Activated CD4-positive, alpha-beta T cell treated with anti-CD3 and anti-CD28 coated beads for 36 hours (primary cell): ENCODE results near the gene GPR108. TPM values are rescaled to one million over a fixed set of nuclear protein-coding genes. Genes with fewer than 3 reads are reported as not detected.
"Not testable (repeated sequence)": the region's sequence is repeated elsewhere in the genome, so short reads cannot be mapped to it uniquely, and the experiment has no call there.

Experiments used
- ATAC-seq: fragments of 200-7000 bp; cut with Tn5 transposase; one replicate; pipeline ENCODE4 v1.10.0; 2021; ENCODE audit warnings: mild to moderate bottlenecking, moderate library complexity
- CTCF ChIA-PET: fragments of 350-600 bp; sonication (Branson Sonifier 250); formaldehyde crosslinking; loops from one replicate; lab custom pipeline; 2021; ENCODE audit warnings: antibody characterized with exemption; lab: Charles Lee
- POLR2A ChIA-PET: fragments of 350-600 bp; sonication (Branson Sonifier 250); formaldehyde crosslinking; loops from one replicate; lab custom pipeline; 2021; ENCODE audit warnings: antibody characterized with exemption, inconsistent platforms; lab: Charles Lee
- DNase-seq: peaks from one replicate; pipeline ENCODE4 v3.0.0-alpha.2; 2020
- H3K27ac Mint-ChIP-seq: one replicate; pipeline ENCODE4 v1.8.0; 2021; ENCODE audit warnings: mixed read lengths
- H3K27me3 Mint-ChIP-seq: one replicate; pipeline ENCODE4 v1.8.0; 2021; ENCODE audit warnings: mixed read lengths
- H3K36me3 Mint-ChIP-seq: one replicate; pipeline ENCODE4 v1.8.0; 2021; ENCODE audit warnings: low read depth, mixed read lengths
- H3K4me1 Mint-ChIP-seq: one replicate; pipeline ENCODE4 v1.8.0; 2021; ENCODE audit warnings: mixed read lengths
- H3K4me3 Mint-ChIP-seq: one replicate; pipeline ENCODE4 v1.8.0; 2021; ENCODE audit warnings: mild to moderate bottlenecking, moderate library complexity, mixed read lengths
- H3K9me3 Mint-ChIP-seq: one replicate; pipeline ENCODE4 v1.8.0; 2021; ENCODE audit warnings: low read depth, mixed read lengths
- intact Hi-C, 2 experiments: fragments of 100-400 bp; cut with DNase I in 1 of 2; cut with micrococcal nuclease in 1 of 2; formaldehyde crosslinking; loops; one replicate each; pipeline versions ENCODE4 v1.14.2 to v1.15.1; 2022 to 2024; cut with DNase I, micrococcal nuclease
- total RNA-seq, 2 experiments: library from RNA; stranded (reverse); gene quantifications; one replicate each; pipeline ENCODE4 v1.2.3, GENCODE V29; 2021

GPR108 gene
- total RNA-seq, 2 experiments from 2014 or later, result 58.8 to 59.9 TPM

DNA sequence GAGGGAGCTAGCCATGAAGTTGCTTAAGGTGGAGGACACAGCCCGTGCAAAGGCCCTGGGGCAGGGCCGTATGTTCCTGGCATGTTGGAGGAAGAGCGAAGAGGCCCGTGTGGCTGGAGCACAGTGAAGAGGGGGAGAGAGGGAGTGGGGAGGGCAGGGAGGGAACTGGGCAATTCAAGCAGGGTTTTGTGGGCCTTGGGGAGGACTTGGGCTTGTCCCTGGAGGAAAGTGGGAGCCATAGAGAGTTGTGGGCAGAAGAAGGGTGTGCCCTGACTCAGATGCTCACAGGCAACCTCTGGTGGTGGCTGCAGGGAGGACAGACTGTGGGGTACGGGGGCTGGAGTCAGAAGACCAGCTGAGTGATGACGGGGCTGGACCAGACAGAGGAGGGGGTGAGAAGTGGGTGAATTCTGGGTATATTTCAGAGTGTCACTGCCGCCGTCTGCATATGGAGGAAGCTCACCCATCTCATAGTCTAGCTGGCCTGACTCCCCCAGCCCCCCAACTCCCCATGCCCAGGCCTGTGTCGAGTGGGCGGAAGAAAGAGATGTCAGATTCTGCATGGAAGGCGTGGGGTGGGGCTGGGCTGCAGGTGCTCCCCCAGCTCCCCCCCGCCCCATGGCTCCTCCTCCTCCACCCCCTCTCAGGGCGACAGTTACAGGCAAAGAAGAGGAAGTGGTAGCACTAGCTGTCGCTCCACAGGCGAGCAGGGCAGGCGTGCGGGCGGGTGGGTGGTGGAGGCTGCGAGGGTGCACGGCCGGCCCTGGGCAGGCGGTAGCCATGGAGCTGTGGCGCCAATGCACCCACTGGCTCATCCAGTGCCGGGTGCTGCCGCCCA, 34.9 kb upstream of the GPR108 start, which contains the start of gene VAV1:
TSS of gene VAV1 (plus strand) at position 681 of the 838 bp plus-strand sequence. CDS start at position 781, 100 bp downstream.
- ATAC-seq (peak; percentile 43), DNase-seq (peak; percentile 92)
- Mint-ChIP-seq H3K27me3 (no peaks in the 10 kb centered on the region), H3K9me3 (peaks cover 4% of the 10 kb centered on the region), H3K36me3 (peaks cover 29% of the 10 kb centered on the region), H3K27ac (peak within 1 kb of the TSS; percentile 98), H3K4me1 (peaks cover 50% of the 10 kb centered on the region), H3K4me3 (peak within 1 kb of the TSS; percentile 97)
- CTCF ChIA-PET, result interaction anchor here (0.5 to 2.8 kb wide), 16 partner anchors 9 to 812 kb away, joined by 3 to 11 read pairs (median 4); partner anchors contain the start of gene GPR108
- POLR2A ChIA-PET, result interaction anchor here (0.5 to 2.6 kb wide), 8 partner anchors 8 to 256 kb away, joined by 3 to 18 read pairs (median 3); no protein-coding TSS in a partner anchor
- intact Hi-C loops, result loop anchor here (1.0 to 2.0 kb wide), 5 partner anchors 29 to 94 kb away; partner anchors contain the start of gene TRIP10 (in 1 of the 2)

DNA sequence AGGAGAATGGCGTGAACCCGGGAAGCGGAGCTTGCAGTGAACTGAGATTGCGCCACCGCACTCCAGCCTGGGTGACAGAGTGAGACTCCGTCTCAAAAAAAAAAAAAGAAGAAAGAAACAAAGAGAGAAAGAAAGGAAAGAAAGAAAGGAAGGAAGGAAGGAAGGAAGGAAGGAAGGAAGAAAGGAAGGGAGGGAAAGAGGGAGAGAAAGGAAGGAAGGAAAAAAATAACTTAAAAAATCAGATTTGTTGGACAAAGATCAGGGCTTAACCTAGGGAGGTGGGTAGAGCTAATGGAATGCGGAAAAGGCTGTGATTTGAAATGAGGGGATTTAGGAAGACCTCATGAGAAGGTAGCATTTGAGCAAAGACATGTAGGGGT, 34.3 kb upstream of the GPR108 start:
- not testable (repeated sequence) for ATAC-seq, H3K9me3 Mint-ChIP-seq, H3K27me3 Mint-ChIP-seq, DNase-seq
- Mint-ChIP-seq H3K36me3 (peaks cover 24% of the 10 kb centered on the region), H3K4me1 (peaks cover 46% of the 10 kb centered on the region), H3K27ac (peak overlapping the region; percentile 98), H3K4me3 (peak overlapping the region; percentile 97)
- ChIA-PET CTCF (interaction anchor here (0.5 to 2.8 kb wide), 8 partner anchors 19 to 813 kb away, joined by 3 to 11 read pairs (median 7); partner anchors contain the start of gene GPR108), POLR2A (interaction anchor here (0.7 to 1.2 kb wide), 3 partner anchors 32 to 119 kb away, joined by 3 read pairs; no protein-coding TSS in a partner anchor)
- intact Hi-C loops, result loop anchor here (1.0 to 2.0 kb wide), 5 partner anchors 30 to 93 kb away; partner anchors contain the start of gene TRIP10 (in 1 of the 2)

DNA sequence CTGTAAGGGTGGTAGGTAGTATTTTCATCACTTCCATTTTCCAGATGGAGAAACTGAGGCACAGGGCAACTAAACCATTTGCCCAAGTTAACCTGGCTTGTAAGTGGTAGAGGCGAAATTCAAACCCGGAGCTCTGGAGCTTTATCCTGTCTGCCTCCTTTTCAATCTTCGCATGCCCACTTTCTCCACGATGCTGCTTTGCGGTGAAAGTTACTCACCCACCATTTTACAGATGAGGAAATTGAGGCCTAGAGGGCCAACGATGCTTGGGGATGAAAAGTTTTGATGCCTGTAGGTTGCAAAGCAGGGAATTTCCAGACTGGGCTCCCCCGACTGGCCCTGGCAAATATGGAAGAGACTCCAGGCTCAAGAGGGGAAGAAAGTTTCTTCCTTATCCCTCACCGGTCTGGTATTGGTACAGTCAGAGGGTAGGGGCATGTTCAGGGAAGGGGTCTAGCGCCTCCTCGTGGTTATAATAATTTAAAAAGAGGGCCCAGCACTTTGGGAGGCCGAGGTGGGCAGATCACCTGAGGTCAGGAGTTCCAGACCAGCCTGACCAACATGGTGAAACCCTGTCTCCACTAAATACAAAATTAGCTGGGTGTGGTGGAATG, 31.7 kb upstream of the GPR108 start:
- no peaks in the 10 kb centered on the region for H3K9me3 Mint-ChIP-seq
- no peaks in the 10 kb centered on the region for H3K27me3 Mint-ChIP-seq
- ChIA-PET CTCF (interaction anchor here (0.9 to 2.5 kb wide), 6 partner anchors 11 to 252 kb away, joined by 3 to 12 read pairs (median 6); no protein-coding TSS in a partner anchor), POLR2A (interaction anchor here (0.6 to 1.0 kb wide), 2 partner anchors 23 to 44 kb away, joined by 3 to 4 read pairs; no protein-coding TSS in a partner anchor)
- peak overlapping the region; percentile 72 for H3K27ac Mint-ChIP-seq
- intact Hi-C loops, result no loop called here
- peaks cover 10% of the 10 kb centered on the region for H3K36me3 Mint-ChIP-seq
- no peak for ATAC-seq
- DNase-seq, result no peak
- peaks cover 45% of the 10 kb centered on the region for H3K4me1 Mint-ChIP-seq
- H3K4me3 Mint-ChIP-seq, result no peak overlapping the region

DNA sequence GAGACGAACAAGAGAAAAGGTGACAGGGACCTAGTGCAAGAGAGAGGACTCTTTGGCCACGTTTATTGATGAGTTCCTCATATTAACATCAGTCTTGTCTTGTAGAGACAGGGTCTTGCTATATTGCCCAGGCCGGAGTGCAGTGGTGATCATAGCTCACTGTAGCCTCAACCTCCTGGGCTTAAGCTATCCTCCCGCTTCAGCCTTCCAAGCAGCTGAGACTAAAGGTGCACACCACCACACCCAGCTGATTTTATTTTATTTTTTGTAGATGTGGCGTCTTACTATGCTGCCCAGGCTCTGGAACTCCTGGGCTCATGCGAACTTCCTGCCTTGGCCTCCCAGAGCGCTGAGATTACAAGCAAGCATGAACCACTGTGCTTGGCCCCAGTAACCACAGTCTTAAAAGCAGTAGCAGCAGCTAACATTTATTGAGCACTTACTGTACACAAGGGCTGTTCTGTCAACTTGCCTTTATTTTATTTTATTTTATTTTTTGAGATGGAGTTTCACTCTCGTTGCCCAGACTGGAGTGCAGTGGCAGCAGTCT, 30.9 kb upstream of the GPR108 start:
- Mint-ChIP-seq H3K4me3 (peak overlapping the region; percentile 83), H3K4me1 (peaks cover 42% of the 10 kb centered on the region), H3K27ac (peak overlapping the region; percentile 94), H3K36me3 (peaks cover 5% of the 10 kb centered on the region), H3K9me3 (no peaks in the 10 kb centered on the region), H3K27me3 (no peaks in the 10 kb centered on the region)
- DNase-seq (peak; percentile 42), ATAC-seq (no peak)
- CTCF ChIA-PET, result interaction anchor here (0.6 to 2.5 kb wide), 10 partner anchors 11 to 251 kb away, joined by 3 to 12 read pairs (median 6); no protein-coding TSS in a partner anchor
- intact Hi-C loops, result no loop called here
- POLR2A ChIA-PET, result interaction anchor here (0.8 to 1.0 kb wide), 2 partner anchors 30 to 45 kb away, joined by 3 to 6 read pairs; no protein-coding TSS in a partner anchor

DNA sequence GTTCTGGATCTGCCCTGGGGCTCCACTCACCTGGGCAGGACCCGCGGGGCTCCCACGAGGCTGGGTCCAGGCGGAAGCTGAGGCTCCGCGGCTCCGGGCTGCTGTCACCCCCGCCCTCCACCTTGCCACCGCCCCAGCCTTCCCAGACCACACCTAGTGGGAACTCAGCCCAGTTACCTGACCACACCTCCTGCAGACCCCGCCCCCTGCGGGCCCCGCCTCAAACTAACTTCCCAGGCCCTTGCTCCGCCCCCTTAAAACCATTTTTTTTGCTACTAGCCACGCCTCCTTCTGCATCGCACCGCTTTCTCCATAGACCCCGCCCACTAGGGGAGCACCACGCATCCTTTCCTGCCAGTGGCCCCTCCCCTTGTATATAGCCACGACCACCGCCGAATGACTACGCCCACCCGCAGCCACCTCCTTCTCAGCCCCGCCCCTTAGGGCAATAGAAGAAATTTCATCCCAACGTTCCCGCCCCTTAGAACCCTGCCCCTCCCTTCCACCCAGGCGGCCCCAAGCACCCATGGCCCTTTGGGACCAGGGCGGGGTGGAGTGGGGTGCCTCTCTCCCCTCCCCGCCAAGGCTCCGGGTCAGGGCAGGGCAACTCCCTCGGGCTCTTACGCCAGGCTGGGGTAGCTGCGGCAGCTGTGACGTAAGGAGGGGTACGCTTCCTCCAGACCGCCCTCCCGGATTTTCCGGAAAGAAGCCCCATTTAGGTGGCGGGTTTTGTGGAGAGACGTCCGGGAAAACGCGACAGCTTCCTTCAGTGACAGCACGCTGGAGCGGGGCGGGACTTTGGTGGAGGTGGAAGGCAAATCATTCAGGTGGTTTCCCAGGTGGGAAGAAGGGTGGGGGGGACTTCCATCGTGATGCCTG, 30.2 kb upstream of the GPR108 start, which contains the start of gene SH2D3A:
TSS of gene SH2D3A (minus strand) at position 79 of the 879 bp plus-strand sequence. CDS start 3,687 bp downstream, outside the sequence.
- peaks cover 42% of the 10 kb centered on the region for H3K4me1 Mint-ChIP-seq
- H3K36me3 Mint-ChIP-seq, result peaks cover 5% of the 10 kb centered on the region
- H3K4me3 Mint-ChIP-seq, result peak within 1 kb of the TSS; percentile 83
- H3K27ac Mint-ChIP-seq, result peak within 1 kb of the TSS; percentile 94
- ATAC-seq (peak; percentile 78), DNase-seq (peak; percentile 97)
- intact Hi-C loops, result loop anchor here (1.0 to 2.0 kb wide), 14 partner anchors 14 to 394 kb away; partner anchors contain the start of genes GPR108 (in 1 of the 2), TRIP10 (in 1 of the 2) and ZNF557 (in 1 of the 2)
- ChIA-PET CTCF (interaction anchor here (0.6 to 2.5 kb wide), 8 partner anchors 14 to 251 kb away, joined by 3 to 12 read pairs (median 6); no protein-coding TSS in a partner anchor), POLR2A (interaction anchor here (0.6 to 0.8 kb wide), 2 partner anchors 29 to 60 kb away, joined by 4 to 6 read pairs; no protein-coding TSS in a partner anchor)
- no peaks in the 10 kb centered on the region for H3K9me3 Mint-ChIP-seq
- H3K27me3 Mint-ChIP-seq, result no peaks in the 10 kb centered on the region

DNA sequence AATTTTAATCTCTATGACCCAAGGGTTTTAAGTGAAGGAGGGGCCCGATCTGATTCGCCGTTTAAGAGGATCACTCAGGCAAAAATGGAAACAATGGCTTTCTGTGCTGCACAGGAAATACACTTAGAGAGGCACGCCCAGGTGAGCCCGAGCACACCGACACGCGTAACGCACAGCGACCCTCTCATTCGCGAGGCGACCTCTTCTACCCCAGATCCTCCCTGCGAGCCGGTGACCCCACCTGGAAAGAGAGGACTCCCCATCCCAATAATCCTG, 29.6 kb upstream of the GPR108 start:
- Mint-ChIP-seq H3K27ac (peak overlapping the region; percentile 94), H3K36me3 (peaks cover 5% of the 10 kb centered on the region), H3K27me3 (no peaks in the 10 kb centered on the region), H3K4me3 (peak overlapping the region; percentile 83), H3K9me3 (no peaks in the 10 kb centered on the region), H3K4me1 (peaks cover 37% of the 10 kb centered on the region)
- ATAC-seq, result peak; percentile 26
- POLR2A ChIA-PET, result interaction anchor here (0.6 kb wide), 1 partner anchor 31 kb away, joined by 3 read pairs; no protein-coding TSS in a partner anchor
- DNase-seq, result no peak
- CTCF ChIA-PET, result interaction anchor here (0.9 to 2.1 kb wide), 3 partner anchors 14 to 96 kb away, joined by 3 to 12 read pairs (median 3); no protein-coding TSS in a partner anchor
- intact Hi-C loops, result loop anchor here (1.0 to 2.0 kb wide), 14 partner anchors 14 to 394 kb away; partner anchors contain the start of genes GPR108 (in 1 of the 2), TRIP10 (in 1 of the 2) and ZNF557 (in 1 of the 2)

DNA sequence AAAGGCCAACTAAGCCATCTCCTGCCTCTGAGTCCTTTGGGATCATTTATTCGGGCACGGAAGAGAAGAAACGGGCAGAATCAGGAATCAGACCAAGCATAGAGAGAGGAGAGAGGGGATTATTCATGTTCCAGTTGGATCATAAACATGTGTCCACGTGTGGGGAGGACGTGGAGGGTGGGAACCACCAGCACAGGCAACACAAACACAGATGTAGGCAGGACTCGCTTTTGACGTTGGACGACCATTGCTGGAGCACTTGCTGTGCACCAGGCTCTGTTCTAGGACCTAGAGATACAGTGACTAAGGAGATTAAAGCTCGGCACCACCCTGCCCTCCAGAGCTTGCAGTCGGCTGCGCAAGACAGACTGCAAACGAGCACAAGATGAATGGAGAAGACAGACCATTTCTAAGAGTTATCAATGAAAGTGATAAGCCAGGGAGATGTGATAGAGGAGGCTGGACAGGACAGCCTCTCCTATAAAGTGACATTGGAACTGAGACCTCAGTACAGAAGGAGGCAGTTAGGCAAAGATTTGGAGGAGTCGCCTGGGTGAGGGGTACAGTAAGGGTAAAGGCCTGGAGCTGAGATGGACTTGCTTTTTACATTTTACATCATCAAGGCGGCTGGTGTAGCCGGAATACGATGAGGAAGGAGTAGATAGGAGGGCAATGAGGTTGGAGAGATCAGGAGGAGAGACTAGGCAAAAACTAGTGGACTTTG, 29.1 kb upstream of the GPR108 start:
- Mint-ChIP-seq H3K27ac (peak overlapping the region; percentile 94), H3K4me1 (peaks cover 33% of the 10 kb centered on the region), H3K9me3 (no peaks in the 10 kb centered on the region), H3K36me3 (peaks cover 5% of the 10 kb centered on the region), H3K27me3 (no peaks in the 10 kb centered on the region), H3K4me3 (peak overlapping the region; percentile 83)
- CTCF ChIA-PET, result interaction anchor here (0.9 to 1.0 kb wide), 2 partner anchors 15 to 97 kb away, joined by 3 read pairs; no protein-coding TSS in a partner anchor
- intact Hi-C loops, result loop anchor here (1.0 to 2.0 kb wide), 14 partner anchors 13 to 393 kb away; partner anchors contain the start of genes GPR108 (in 1 of the 2), TRIP10 (in 1 of the 2) and ZNF557 (in 1 of the 2)
- ATAC-seq (no peak), DNase-seq (peak; percentile 48)
- POLR2A ChIA-PET, result interaction anchor here (0.6 kb wide), 1 partner anchor 31 kb away, joined by 3 read pairs; no protein-coding TSS in a partner anchor

DNA sequence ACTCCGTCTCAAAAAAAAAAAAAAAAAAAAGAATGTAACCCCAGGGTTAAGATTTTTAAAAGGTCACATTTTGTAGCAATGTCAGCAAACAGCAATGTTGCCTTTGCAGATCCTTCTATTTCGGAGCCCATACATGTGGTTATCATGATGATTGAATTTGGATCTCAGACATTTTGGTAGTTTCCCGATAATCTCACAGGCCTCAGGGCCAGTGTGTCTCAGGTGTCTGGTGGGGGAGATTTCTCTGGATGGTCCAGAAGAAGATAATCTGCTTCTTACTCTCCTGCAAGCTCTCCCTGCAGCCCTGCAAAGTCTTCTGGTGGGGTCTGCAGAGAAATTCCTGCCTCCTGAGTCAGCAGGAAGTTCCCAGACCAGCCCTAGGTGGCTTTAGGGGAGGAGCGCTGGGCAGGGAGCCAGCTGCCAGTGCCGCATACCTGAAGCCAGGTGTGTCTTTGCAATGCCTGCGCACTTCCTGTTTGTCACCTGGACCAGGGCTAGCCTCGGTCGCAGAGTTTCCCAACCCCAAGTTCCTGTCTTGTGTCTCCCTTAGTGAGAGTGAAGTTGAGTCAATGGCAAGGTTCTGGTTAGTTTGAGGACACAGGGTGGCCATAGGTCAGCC, 28.5 kb upstream of the GPR108 start:
- H3K4me1 Mint-ChIP-seq, result peaks cover 33% of the 10 kb centered on the region
- ATAC-seq (no peak), DNase-seq (peak; percentile 36)
- H3K4me3 Mint-ChIP-seq, result peak overlapping the region; percentile 83
- H3K27me3 Mint-ChIP-seq, result no peaks in the 10 kb centered on the region
- peaks cover 5% of the 10 kb centered on the region for H3K36me3 Mint-ChIP-seq
- H3K9me3 Mint-ChIP-seq, result no peaks in the 10 kb centered on the region
- ChIA-PET CTCF (interaction anchor here (0.6 to 1.0 kb wide), 2 partner anchors 8 to 98 kb away, joined by 3 read pairs; no protein-coding TSS in a partner anchor), POLR2A (no interaction called here)
- intact Hi-C loops, result loop anchor here in 1 of 2 experiments (2.0 kb wide), 1 partner anchor 37 kb away; no protein-coding TSS in a partner anchor
- peak overlapping the region; percentile 94 for H3K27ac Mint-ChIP-seq
